Left lung (tissue), 10 donors: ENCODE data around the gene CAMK2A. TPM values are rescaled to one million over a fixed set of nuclear protein-coding genes. Genes with fewer than 3 reads are reported as not detected.

Experiments
- ATAC-seq: fragments of 200-7000 bp; cut with Tn5 transposase; one replicate; pipeline ENCODE4 v1.9.1; 2020; ENCODE audit warnings: moderate library complexity
- DNase-seq, 4 donors: peaks; one replicate each; pipeline ENCODE4 v3.0.0-alpha.2; 2013 to 2020
- H3K27ac ChIP-seq, 2 donors: fragments of 200-600 bp; sonication (generic) in 1 of 2; one replicate each; pipeline versions ENCODE4 v1.5.0 to v1.8.0; 2020 to 2021
- H3K27me3 ChIP-seq, 2 donors: fragments of 200-600 bp; sonication (generic) in 1 of 2; one replicate each; pipeline versions ENCODE4 v1.5.0 to v1.8.0; 2020 to 2021
- H3K36me3 ChIP-seq, 2 donors: fragments of 200-600 bp; sonication (generic) in 1 of 2; one replicate each; pipeline versions ENCODE4 v1.5.0 to v1.8.0; 2020 to 2021
- H3K4me1 ChIP-seq, 2 donors: fragments of 200-600 bp; one replicate each; pipeline ENCODE4 v1.8.0; 2021
- H3K4me3 ChIP-seq, 2 donors: fragments of 200-600 bp; sonication (generic) in 1 of 2; one replicate each; pipeline versions ENCODE4 v1.5.0 to v1.8.0; 2020 to 2021; ENCODE audit warnings: mild to moderate bottlenecking in 1 of 2
- H3K9me3 ChIP-seq, 2 donors: fragments of 200-600 bp; sonication (generic) in 1 of 2; one replicate each; pipeline versions ENCODE4 v1.5.0 to v1.8.0; 2020 to 2021
- intact Hi-C, 2 donors: fragments of 100-400 bp; cut with DNase I; formaldehyde crosslinking; loops; one replicate each; pipeline versions ENCODE4 v1.11.2 to v1.14.2; 2022
- polyA plus RNA-seq, 6 donors: library from polyadenylated mRNA; unstranded; fragments of 120-200 nt; gene quantifications; one replicate each; pipeline ENCODE4 v1.2.1, GENCODE V29; 2013; ENCODE audit not compliant: insufficient read length in 6 of 6
- total RNA-seq, 2 donors: library from RNA; stranded (reverse); fragmentation: NEBNext Ultra II Directional; extraction: Animal tissue kit (Norgen Biotek cat#: 25700); gene quantifications; one replicate each; pipeline ENCODE4 v1.2.1, GENCODE V29; 2021
- TF ChIP-seq, protein P1 (sequence below), 2 donors: fragments of 200-600 bp; sonication (generic) in 1 of 2; IDR thresholded peaks; one replicate each; pipeline versions ENCODE4 v1.5.0 to v1.8.0; 2021; ENCODE audit warnings: antibody characterized with exemption in 2 of 2
- donor health status: DM: no; HTN: yes; CAD: no.
- donor health status: DM: no; HTN: no; CAD: no.

CAMK2A gene
- total and polyA plus RNA-seq, 8 donors: 0.64 to 5.8 (median 4.7) TPM

GRCh38 chr5:150195736-150196485, 93.7 kb downstream of the CAMK2A start:
- intact Hi-C loops: no loop called here
- no peaks in the 10 kb centered on the region for H3K36me3 ChIP-seq
- no peak for DNase-seq
- H3K9me3 ChIP-seq: no peaks in the 10 kb centered on the region
- TF ChIP-seq, protein P1, sequence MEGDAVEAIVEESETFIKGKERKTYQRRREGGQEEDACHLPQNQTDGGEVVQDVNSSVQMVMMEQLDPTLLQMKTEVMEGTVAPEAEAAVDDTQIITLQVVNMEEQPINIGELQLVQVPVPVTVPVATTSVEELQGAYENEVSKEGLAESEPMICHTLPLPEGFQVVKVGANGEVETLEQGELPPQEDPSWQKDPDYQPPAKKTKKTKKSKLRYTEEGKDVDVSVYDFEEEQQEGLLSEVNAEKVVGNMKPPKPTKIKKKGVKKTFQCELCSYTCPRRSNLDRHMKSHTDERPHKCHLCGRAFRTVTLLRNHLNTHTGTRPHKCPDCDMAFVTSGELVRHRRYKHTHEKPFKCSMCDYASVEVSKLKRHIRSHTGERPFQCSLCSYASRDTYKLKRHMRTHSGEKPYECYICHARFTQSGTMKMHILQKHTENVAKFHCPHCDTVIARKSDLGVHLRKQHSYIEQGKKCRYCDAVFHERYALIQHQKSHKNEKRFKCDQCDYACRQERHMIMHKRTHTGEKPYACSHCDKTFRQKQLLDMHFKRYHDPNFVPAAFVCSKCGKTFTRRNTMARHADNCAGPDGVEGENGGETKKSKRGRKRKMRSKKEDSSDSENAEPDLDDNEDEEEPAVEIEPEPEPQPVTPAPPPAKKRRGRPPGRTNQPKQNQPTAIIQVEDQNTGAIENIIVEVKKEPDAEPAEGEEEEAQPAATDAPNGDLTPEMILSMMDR (IDR thresholded peaks at IDR 0.05): no peak
- H3K27me3 ChIP-seq: peaks cover 0 to 44% of the 10 kb centered on the region in 2 donors
- no peaks in the 10 kb centered on the region for H3K4me1 ChIP-seq
- no peak overlapping the region for H3K27ac ChIP-seq
- no peak overlapping the region for H3K4me3 ChIP-seq
- ATAC-seq: no peak

GRCh38 chr5:150192462-150192861, 97.1 kb downstream of the CAMK2A start:
- no peak overlapping the region for H3K4me3 ChIP-seq
- DNase-seq (no peak), ATAC-seq (no peak)
- H3K4me1 ChIP-seq: no peaks in the 10 kb centered on the region
- peaks cover 19 to 72% of the 10 kb centered on the region in 2 donors for H3K27me3 ChIP-seq
- no peak overlapping the region for H3K27ac ChIP-seq
- intact Hi-C loops: no loop called here
- H3K9me3 ChIP-seq: no peaks in the 10 kb centered on the region
- H3K36me3 ChIP-seq: no peaks in the 10 kb centered on the region
- TF ChIP-seq, protein P1 (IDR thresholded peaks at IDR 0.05): no peak

GRCh38 chr5:150190987-150191386, 98.6 kb downstream of the CAMK2A start:
- ATAC-seq: no peak
- no peak for DNase-seq
- Histone ChIP-seq H3K9me3 (no peaks in the 10 kb centered on the region), H3K27me3 (peaks cover 19 to 60% of the 10 kb centered on the region in 2 donors), H3K27ac (no peak overlapping the region), H3K4me3 (no peak overlapping the region), H3K4me1 (no peaks in the 10 kb centered on the region), H3K36me3 (no peaks in the 10 kb centered on the region)
- TF ChIP-seq, protein P1 (IDR thresholded peaks at IDR 0.05): no peak
- intact Hi-C loops: no loop called here

DNA sequence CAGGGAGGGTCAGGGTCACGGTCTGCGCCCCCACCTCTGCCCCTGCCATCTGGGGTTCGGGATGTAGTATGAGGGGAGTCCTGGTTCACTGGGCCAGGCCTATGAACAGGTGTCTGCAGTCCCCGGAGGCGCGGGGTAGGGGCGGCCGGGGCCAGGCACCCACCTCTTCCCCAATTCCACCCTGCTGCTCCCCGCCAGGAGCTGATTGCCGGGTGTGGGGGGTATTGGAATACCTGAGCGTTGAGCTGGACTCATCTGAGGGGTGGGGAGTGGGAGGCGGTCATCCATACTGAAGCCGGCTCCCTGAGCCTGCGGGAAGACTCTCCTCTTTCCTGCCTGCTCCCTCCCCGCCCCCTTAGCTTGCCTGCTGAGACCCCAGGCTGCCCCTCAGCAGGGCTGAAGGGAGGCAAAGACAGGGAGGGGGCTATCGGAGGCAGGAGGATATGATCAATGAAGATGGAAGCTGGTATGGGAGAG, 99.0 kb downstream of the CAMK2A start:
- Histone ChIP-seq H3K36me3 (no peaks in the 10 kb centered on the region), H3K4me3 (no peak overlapping the region), H3K4me1 (peaks cover 0 to 2% of the 10 kb centered on the region in 2 donors), H3K9me3 (no peaks in the 10 kb centered on the region), H3K27ac (no peak overlapping the region), H3K27me3 (peaks cover 19 to 60% of the 10 kb centered on the region in 2 donors)
- no peak for ATAC-seq
- no peak for DNase-seq
- TF ChIP-seq, protein P1 (IDR thresholded peaks at IDR 0.05): no peak
- intact Hi-C loops: no loop called here

DNA sequence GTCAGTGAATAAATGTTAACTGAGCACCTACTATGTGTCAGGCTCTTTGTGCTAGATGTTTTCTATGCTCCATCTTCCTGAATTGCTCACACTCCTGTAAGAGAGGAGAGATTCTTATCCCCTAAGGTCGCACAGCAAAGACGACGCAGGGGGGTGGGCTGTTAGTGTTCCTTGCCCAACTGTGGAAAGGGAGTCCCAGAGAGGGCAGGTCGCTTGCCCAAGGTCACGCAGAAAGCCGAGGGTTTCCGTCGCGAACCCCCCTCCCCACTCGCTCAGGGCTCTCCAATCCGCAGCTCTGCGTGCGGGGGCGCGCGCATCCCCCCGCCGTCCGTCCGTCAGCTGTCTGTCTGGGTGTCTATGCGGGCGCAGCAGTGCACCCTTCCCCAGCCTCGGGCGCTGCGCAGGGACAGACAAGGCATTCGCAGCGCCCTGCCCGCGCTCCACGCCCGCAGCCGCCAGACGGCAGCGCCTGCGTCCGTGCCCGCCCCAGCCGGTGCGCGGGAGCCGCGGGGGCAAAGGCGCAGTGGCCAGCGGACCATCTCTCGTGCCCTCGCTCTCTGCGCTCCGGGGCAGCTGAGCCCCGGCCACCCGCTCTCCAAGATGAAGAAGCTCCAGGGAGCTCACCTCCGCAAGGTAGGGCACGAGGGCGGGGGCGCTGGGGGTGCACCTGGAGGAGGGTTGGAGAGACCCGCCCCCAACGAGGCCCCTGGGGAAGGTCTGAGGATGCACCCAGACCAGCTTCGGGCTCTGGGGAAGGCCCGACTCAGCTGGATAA, 99.7 kb downstream of the CAMK2A start, which contains the start of gene SLC6A7:
Gene SLC6A7 (plus strand): TSS at position 335 of the 775 bp plus-strand sequence. CDS start 266 bp downstream, at position 601.
- Histone ChIP-seq H3K27me3 (peaks cover 19 to 56% of the 10 kb centered on the region in 2 donors), H3K27ac (no peak within 1 kb of the TSS), H3K4me3 (no peak within 1 kb of the TSS), H3K36me3 (no peaks in the 10 kb centered on the region), H3K4me1 (peaks cover 0 to 7% of the 10 kb centered on the region in 2 donors), H3K9me3 (no peaks in the 10 kb centered on the region)
- DNase-seq (peak in 1 of 4 donors; percentile 58), ATAC-seq (no peak)
- intact Hi-C loops: no loop called here
- TF ChIP-seq, protein P1 (IDR thresholded peaks at IDR 0.05): no peak
